GM19372 (cell line): ENCODE results near the gene SRR.
"Not testable (repeated sequence)": the region's sequence is repeated elsewhere in the genome, so short reads cannot be mapped to it uniquely, and the experiment has no call there.

Source experiments
- ATAC-seq: cut with Tn5 transposase; IDR thresholded peaks from one replicate; pipeline ENCODE4 v1.9.1; 2021; ENCODE audit warnings: mild to moderate bottlenecking, low read depth, moderate library complexity; ENCODE audit not compliant: unreplicated experiment

The SRR gene

GRCh38 chr17:2283302-2283701 lies 20.4 kb upstream of the SRR start:
- ATAC-seq, result no peak

- no peak for ATAC-seq
These were observed 13.8 kb upstream of the SRR start for GRCh38 chr17:2289878-2290478.

GRCh38 chr17:2292100-2292499 lies 11.7 kb upstream of the SRR start:
- no peak for ATAC-seq

- ATAC-seq, result no peak
These were observed 8.2 kb upstream of the SRR start for GRCh38 chr17:2295575-2295974.

- no peak for ATAC-seq
These were observed 6.7 kb upstream of the SRR start for GRCh38 chr17:2297023-2297422.

- ATAC-seq, result no peak
These were observed 4.6 kb upstream of the SRR start for GRCh38 chr17:2299136-2299535.

GRCh38 chr17:2299756-2300155 lies 4.0 kb upstream of the SRR start:
- ATAC-seq, result no peak

- no peak for ATAC-seq
These were observed 959 bp upstream of the SRR start for GRCh38 chr17:2302778-2303203.

- no peak for ATAC-seq
These were observed 1.2 kb downstream of the SRR start for GRCh38 chr17:2304931-2305330.

- ATAC-seq, result no peak
These were observed 5.8 kb downstream of the SRR start for GRCh38 chr17:2309338-2310154.

GRCh38 chr17:2312736-2313135 lies 9.0 kb downstream of the SRR start:
- no peak for ATAC-seq

GRCh38 chr17:2316916-2317205 lies 13.1 kb downstream of the SRR start:
- not testable (repeated sequence) for ATAC-seq

GRCh38 chr17:2317796-2318195 lies 14.0 kb downstream of the SRR start:
- no peak for ATAC-seq

GRCh38 chr17:2319051-2319450 lies 15.3 kb downstream of the SRR start:
- no peak for ATAC-seq

- ATAC-seq, result no peak
These were observed 17.6 kb downstream of the SRR start for GRCh38 chr17:2321399-2321798.

- no peak for ATAC-seq
These were observed 20.0 kb downstream of the SRR start for GRCh38 chr17:2323629-2324314.

- ATAC-seq, result no peak
These were observed 27.6 kb downstream of the SRR start for GRCh38 chr17:2331303-2331702.

- ATAC-seq, result no peak
These were observed 32.0 kb downstream of the SRR start for GRCh38 chr17:2335726-2336214.

GRCh38 chr17:2336215-2336851 lies 32.6 kb downstream of the SRR start, which contains the start of gene TSR1:
Gene TSR1, minus strand, starts transcription at chr17:2336457. Its CDS starts 30 bp downstream, at chr17:2336427.
- ATAC-seq, result peak; percentile 71

- peak; percentile 25 for ATAC-seq
These were observed 33.2 kb downstream of the SRR start, which contains the start of gene SGSM2 for GRCh38 chr17:2336852-2337543. Gene SGSM2, plus strand, starts transcription at chr17:2337501. Its CDS starts 188 bp downstream, at chr17:2337689.
